H1 (cell line): ENCODE data around the gene TCIRG1. TPM values are rescaled to one million over a fixed set of nuclear protein-coding genes. Genes with fewer than 3 reads are reported as not detected.

Experiments
- CTCF ChIA-PET: fragments of 300-600 bp; sonication (Branson Sonifier 250); formaldehyde crosslinking; loops from one replicate; lab custom pipeline; 2021; ENCODE audit not compliant: partially characterized antibody; lab: Charles Lee
- POLR2A ChIA-PET: fragments of 300-600 bp; sonication (Branson Sonifier 250); formaldehyde crosslinking; loops from one replicate; lab custom pipeline; 2021; ENCODE audit warnings: inconsistent platforms; ENCODE audit not compliant: partially characterized antibody; lab: Charles Lee
- DNase-seq, 2 experiments: peaks; one replicate each; pipeline versions ENCODE4 v3.0.0 to v3.0.0-alpha.2; 2010 to 2022; ENCODE audit warnings: low spot score in 2 of 2, low read depth in 1 of 2, mixed read lengths in 1 of 2
- FAIRE-seq: peaks from 2 replicates; lab custom pipeline; 2011; peaks lifted over from hg19 to GRCh38; lab: Jason Lieb, UNC
- H2AFZ ChIP-seq: 2 replicates; pipeline ENCODE4 v1.8.1; 2012; ENCODE audit warnings: low read length, inconsistent platforms
- H2AK5ac ChIP-seq: 2 replicates; pipeline ENCODE4 v1.6.1; 2013; ENCODE audit warnings: low read depth, low read length
- H2BK120ac ChIP-seq: replicated peaks from 2 replicates; pipeline ENCODE3; 2013; ENCODE audit warnings: low read depth, low read length, inconsistent platforms
- H2BK12ac ChIP-seq: 2 replicates; pipeline ENCODE4 v1.6.1; 2013; ENCODE audit warnings: low read depth, low read length
- H2BK15ac ChIP-seq: 2 replicates; pipeline ENCODE4 v1.6.1; 2013; ENCODE audit warnings: low read length
- H2BK20ac ChIP-seq: 2 replicates; pipeline ENCODE4 v1.6.1; 2013; ENCODE audit warnings: low read length
- H2BK5ac ChIP-seq: 2 replicates; pipeline ENCODE4 v1.6.1; 2013; ENCODE audit warnings: low read depth, low read length
- H3K14ac ChIP-seq: 2 replicates; pipeline ENCODE4 v1.6.1; 2013; ENCODE audit warnings: inconsistent platforms; ENCODE audit not compliant: insufficient read length
- H3K18ac ChIP-seq: 2 replicates; pipeline ENCODE4 v1.6.1; 2013; ENCODE audit warnings: low read length; ENCODE audit errors: extremely low read depth
- H3K23ac ChIP-seq: 2 replicates; pipeline ENCODE4 v1.6.1; 2013; ENCODE audit warnings: inconsistent platforms; ENCODE audit not compliant: insufficient read length
- H3K23me2 ChIP-seq: 2 replicates; pipeline ENCODE4 v1.6.1; 2013; ENCODE audit warnings: low read depth, low read length
- H3K27ac ChIP-seq: 2 replicates; pipeline ENCODE4 v1.6.1; 2011; ENCODE audit warnings: low read depth, low read length, inconsistent platforms
- H3K27me3 ChIP-seq, 4 experiments: replicated peaks in 1 of 4; 1 replicate in 1 of 4; 2 replicates in 3 of 4; pipeline versions ENCODE4 v1.6.1 to v1.8.1; 2011 to 2013; ENCODE audit warnings: low read length in 3 of 4, mild to moderate bottlenecking in 3 of 4, inconsistent platforms in 2 of 4, mixed read lengths in 2 of 4, moderate library complexity in 1 of 4; ENCODE audit not compliant: control insufficient read depth in 3 of 4, insufficient read depth in 3 of 4; ENCODE audit errors: extremely low read depth in 1 of 4
- H3K36me3 ChIP-seq, 4 experiments: 2 replicates each; pipeline versions ENCODE4 v1.6.1 to v1.8.1; 2011 to 2013; ENCODE audit warnings: mild to moderate bottlenecking in 4 of 4, low read length in 3 of 4, moderate library complexity in 2 of 4, control low read depth in 1 of 4, inconsistent platforms in 1 of 4; ENCODE audit not compliant: insufficient read depth in 4 of 4, control insufficient read depth in 2 of 4
- H3K4ac ChIP-seq: replicated peaks from 2 replicates; pipeline ENCODE3; 2013; ENCODE audit warnings: low read length, low read depth, mixed read lengths, inconsistent platforms; ENCODE audit not compliant: insufficient read length
- H3K4me1 ChIP-seq, 4 experiments: replicated peaks in 1 of 4; 1 replicate in 1 of 4; 2 replicates in 3 of 4; pipeline versions ENCODE4 v1.6.1 to v1.8.1; 2011 to 2013; ENCODE audit warnings: low read length in 3 of 4, inconsistent platforms in 2 of 4, mixed read lengths in 1 of 4; ENCODE audit not compliant: insufficient read depth in 4 of 4, control insufficient read depth in 3 of 4
- H3K4me2 ChIP-seq, 2 experiments: 2 replicates each; pipeline versions ENCODE4 v1.6.1 to v1.8.1; 2011 to 2013; ENCODE audit warnings: low read depth in 2 of 2, low read length in 2 of 2, control low read depth in 1 of 2, inconsistent platforms in 1 of 2, mild to moderate bottlenecking in 1 of 2; ENCODE audit not compliant: insufficient read depth in 1 of 2
- H3K4me3 ChIP-seq, 4 experiments: fragments of 200-600, 300-600 bp in 1 of 4; sonication (generic), shearing (Covaris generic), sonication (Bioruptor Twin) in 1 of 4; 2 replicates each; pipeline versions ENCODE4 v1.5.1 to v1.8.1; 2011 to 2016; ENCODE audit warnings: low read length in 4 of 4, low read depth in 3 of 4, control low read depth in 2 of 4, inconsistent platforms in 2 of 4, mild to moderate bottlenecking in 2 of 4, mixed read lengths in 1 of 4, moderate library complexity in 1 of 4; ENCODE audit not compliant: insufficient read depth in 2 of 4; ENCODE audit errors: extremely low read depth in 1 of 4
- H3K56ac ChIP-seq: replicated peaks from 2 replicates; pipeline ENCODE3; 2013; ENCODE audit warnings: low read depth, mild to moderate bottlenecking, mixed read lengths, low read length, inconsistent platforms; ENCODE audit not compliant: insufficient read length
- H3K79me1 ChIP-seq: 2 replicates; pipeline ENCODE4 v1.6.1; 2013; ENCODE audit warnings: low read depth, low read length, control low read depth
- H3K79me2 ChIP-seq, 2 experiments: 2 replicates each; pipeline versions ENCODE4 v1.6.1 to v1.8.1; 2012 to 2013; ENCODE audit warnings: low read length in 2 of 2, mild to moderate bottlenecking in 2 of 2, inconsistent platforms in 1 of 2; ENCODE audit not compliant: insufficient read depth in 2 of 2, control insufficient read depth in 1 of 2
- H3K9ac ChIP-seq, 4 experiments: replicated peaks in 1 of 4; 1 replicate in 1 of 4; 2 replicates in 3 of 4; pipeline versions ENCODE4 v1.6.1 to v1.8.1; 2011 to 2013; ENCODE audit warnings: low read depth in 3 of 4, low read length in 3 of 4, control low read depth in 2 of 4, mild to moderate bottlenecking in 2 of 4, moderate library complexity in 2 of 4, inconsistent platforms in 1 of 4; ENCODE audit errors: extremely low read depth in 1 of 4
- H3K9me3 ChIP-seq, 2 experiments: 2 replicates each; pipeline versions ENCODE4 v1.6.1 to v1.8.1; 2012 to 2013; ENCODE audit warnings: mild to moderate bottlenecking in 2 of 2, moderate library complexity in 2 of 2, control low read depth in 1 of 2, inconsistent platforms in 1 of 2, low read depth in 1 of 2, low read length in 1 of 2, mixed read lengths in 1 of 2; ENCODE audit not compliant: insufficient read depth in 2 of 2
- H4K20me1 ChIP-seq, 2 experiments: replicated peaks in 1 of 2; 2 replicates each; pipeline versions ENCODE3 to v1.8.1; 2011 to 2013; ENCODE audit warnings: inconsistent platforms in 2 of 2, low read length in 2 of 2, mild to moderate bottlenecking in 1 of 2; ENCODE audit not compliant: insufficient read depth in 2 of 2, control insufficient read depth in 1 of 2
- H4K5ac ChIP-seq: 2 replicates; pipeline ENCODE4 v1.6.1; 2013; ENCODE audit warnings: low read length, low read depth, mixed read lengths, inconsistent platforms; ENCODE audit not compliant: insufficient read length
- H4K8ac ChIP-seq: 2 replicates; pipeline ENCODE4 v1.8.0; 2013; ENCODE audit warnings: mild to moderate bottlenecking, moderate library complexity, low read length, inconsistent platforms; ENCODE audit not compliant: insufficient read depth; ENCODE audit errors: extremely low read depth
- H4K91ac ChIP-seq: replicated peaks from 2 replicates; pipeline ENCODE3; 2013; ENCODE audit warnings: low read length, mixed read lengths, inconsistent platforms; ENCODE audit not compliant: insufficient read length
- CEBPB ChIP-seq: IDR thresholded peaks from 2 replicates; pipeline ENCODE4 v1.6.1; 2012; ENCODE audit warnings: low read depth, low read length
- CTCF ChIP-seq, 3 experiments: IDR thresholded peaks; 1 replicate in 2 of 3; 2 replicates in 1 of 3; pipeline versions ENCODE4 v1.5.1 to v1.6.1; 2011; ENCODE audit warnings: low read length in 3 of 3, mild to moderate bottlenecking in 3 of 3, inconsistent platforms in 2 of 3, low read depth in 1 of 3, moderate library complexity in 1 of 3; ENCODE audit not compliant: insufficient read depth in 1 of 3; ENCODE audit errors: control extremely low read depth in 1 of 3
- KDM4A ChIP-seq: IDR thresholded peaks from one replicate; pipeline ENCODE4 v1.7.1; 2012; ENCODE audit warnings: low read depth, mild to moderate bottlenecking, moderate library complexity, low read length, inconsistent platforms; ENCODE audit not compliant: severe bottlenecking
- POLR2A ChIP-seq, 2 experiments: IDR thresholded peaks; 1 replicate in 1 of 2; 2 replicates in 1 of 2; pipeline ENCODE4 v1.6.1; 2011; ENCODE audit warnings: low read depth in 2 of 2, low read length in 2 of 2, mild to moderate bottlenecking in 2 of 2; ENCODE audit errors: control extremely low read depth in 1 of 2
- WGBS, 2 experiments: shearing (Covaris generic) in 1 of 2; methylation state at CpG; one replicate each; pipeline versions ENCODE4 v1.1.6 to v1.1.7; 2013 to 2015; ENCODE audit warnings: low lambda C conversion rate in 2 of 2, mixed read lengths in 2 of 2, inconsistent platforms in 1 of 2, low coverage in 1 of 2, missing lambda C conversion rate in 1 of 2; ENCODE audit not compliant: insufficient replicate concordance in 2 of 2, insufficient coverage in 1 of 2, insufficient read length in 1 of 2; ENCODE audit errors: extremely low coverage in 1 of 2, missing lambda C conversion rate in 1 of 2; 5-methylcytosine and 5-hydroxymethylcytosine counted together
- polyA plus RNA-seq, 7 experiments: library from polyadenylated mRNA; depleted of rRNA in 3 of 7; stranded (reverse) in 5 of 7; unstranded in 2 of 7; fragments of >200 nt in 5 of 7; fragments of 200-250 nt in 2 of 7; gene quantifications; 1 replicate in 5 of 7; 2 replicates in 1 of 7; 4 replicates in 1 of 7; pipeline versions ENCODE4 v1.2.1 to v1.2.3, GENCODE V29; 2011 to 2013; ENCODE audit warnings: missing spikeins in 2 of 7, mixed read lengths in 2 of 7
- total RNA-seq: library from RNA; stranded (reverse); fragmentation: NEBNext Ultra II Directional; extraction: Animal tissue kit (Norgen Biotek cat#: 25700); gene quantifications from 2 replicates; pipeline ENCODE4 v1.2.1, GENCODE V29; 2021

TCIRG1 gene
- total and polyA plus RNA-seq, 2 of the 8 experiments (the other 6 are each of a cell fraction or from before 2014, with no cell fraction given), result 25.3 to 39.6 TPM

DNA sequence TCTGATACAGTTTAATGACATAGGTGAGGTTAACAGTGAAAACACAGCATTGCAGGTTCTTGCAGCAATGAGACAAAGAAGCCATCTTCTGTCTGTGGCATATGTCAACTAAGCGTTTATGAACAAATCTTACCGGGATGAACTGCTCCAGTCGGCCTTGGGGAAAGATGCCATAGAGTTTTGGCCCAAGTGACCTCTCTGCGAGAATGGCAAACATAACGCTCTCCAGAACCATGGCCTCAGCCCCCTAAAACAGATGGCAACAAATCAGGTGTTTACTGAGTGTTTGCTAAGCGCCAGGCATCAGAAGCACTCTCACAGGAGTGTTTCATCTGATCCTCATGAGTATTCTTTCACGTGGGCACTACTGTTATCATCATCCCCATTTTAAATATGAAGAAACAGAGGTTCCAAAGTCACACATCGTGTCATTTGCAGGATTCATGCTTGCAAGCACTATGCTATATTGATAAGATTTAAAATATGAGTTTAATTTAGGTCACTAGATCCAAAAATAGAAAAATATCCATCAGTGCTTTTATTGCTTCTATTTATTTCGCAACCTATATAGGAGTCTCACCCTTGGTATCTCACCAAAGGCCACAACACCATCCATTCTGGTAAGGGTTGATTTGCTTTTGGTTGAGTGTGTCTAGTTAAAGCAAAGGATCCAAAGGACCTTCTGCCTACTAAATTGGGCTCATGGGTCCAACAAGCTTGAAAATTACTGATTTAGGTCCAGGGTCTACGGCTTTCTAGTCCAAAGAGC lies 35.9 kb downstream of the TCIRG1 start:
- Histone ChIP-seq H3K4me1 (no peaks in the 10 kb centered on the region), H3K14ac (no peak overlapping the region), H3K79me1 (peaks cover 12% of the 10 kb centered on the region; the same call in 1 of the 2 replicates), H3K23me2 (no peaks in the 10 kb centered on the region), H3K4me2 (no peak overlapping the region), H2BK120ac (no peak overlapping the region), H2BK12ac (no peak overlapping the region), H4K5ac (no peak overlapping the region), H2AFZ (no peak overlapping the region), H3K4ac (no peak overlapping the region), H3K4me3 (no peak overlapping the region), H3K56ac (no peak overlapping the region), H2AK5ac (no peak overlapping the region), H3K9ac (no peak overlapping the region)
- FAIRE-seq, result no peak
- TF ChIP-seq POLR2A (IDR thresholded peaks at IDR 0.05; ENCODE audit: control extremely low read depth in 1 of 2, low read depth in 2 of 2, low read length in 2 of 2) (0 out of 3 replicates have a peak, but pooled peaks of 1 of the 2 experiments have one; percentile 10), CEBPB (peak; percentile 25; the same call in 1 of the 2 replicates), KDM4A (no peak), CTCF (IDR thresholded peaks at IDR 0.05; ENCODE audit: control extremely low read depth in 1 of 3, insufficient read depth in 1 of 3, low read depth in 1 of 3, low read length in 3 of 3) (no peak)
- TF ChIP-seq, all 59 proteins: peak for 2
- no peak for DNase-seq
- no peaks in the 10 kb centered on the region for H3K27me3 ChIP-seq
- H2BK5ac ChIP-seq, result no peak overlapping the region
- no peak overlapping the region for H4K91ac ChIP-seq
- H3K23ac ChIP-seq, result no peak overlapping the region
- no peak overlapping the region for H3K27ac ChIP-seq
- no peak overlapping the region for H2BK20ac ChIP-seq
- peaks cover 3 to 29% of the 10 kb centered on the region in 2 experiments for H3K79me2 ChIP-seq
- no peaks in the 10 kb centered on the region for H3K9me3 ChIP-seq
- peaks cover 19 to 67% (median 43%) of the 10 kb centered on the region in 4 experiments for H3K36me3 ChIP-seq
- no peak overlapping the region for H3K18ac ChIP-seq
- no peak overlapping the region for H2BK15ac ChIP-seq
- no peak overlapping the region for H4K8ac ChIP-seq
- WGBS, 2 experiments, result 94% methylated on average over 10 of the region's 10 CpGs; no CpG with 5 or more reads in 1 of the 2 experiments
- ChIA-PET CTCF (interaction anchor here (1.3 to 1.9 kb wide), 3 partner anchors 22 to 132 kb away, joined by 4 to 5 read pairs (median 4); partner anchors contain the start of gene TCIRG1), POLR2A (interaction anchor here (0.7 to 2.0 kb wide), 2 partner anchors 11 to 17 kb away, joined by 3 to 4 read pairs; no protein-coding TSS in a partner anchor)
- H4K20me1 ChIP-seq, result peaks cover 6 to 18% of the 10 kb centered on the region in 2 experiments
